ENCODE results near the gene NKAIN2. TPM values are rescaled to one million over a fixed set of nuclear protein-coding genes. Genes with fewer than 3 reads are reported as not detected.
A peak's percentile ranks its signal among the peaks of the same experiment; 100 is the strongest.

NKAIN2 gene
- total RNA-seq, 1 experiment from 2014 or later, result not detected

- peak in 1 of 2 experiments; percentile 51 for DNase-seq
- Histone ChIP-seq H3K4me3 (no peak overlapping the region), H3K4me1 (no peaks in the 10 kb centered on the region), H3K27ac (no peak overlapping the region), H3K27me3 (0 out of 2 replicates have a peak, but pooled peaks cover 3% of the 10 kb centered on the region), H3K36me3 (no peaks in the 10 kb centered on the region), H3K9me3 (replicated peaks) (no peaks in the 10 kb centered on the region)
These were observed 1067.2 kb downstream of the NKAIN2 start for GRCh38 chr6:124870611-124871459.

- Histone ChIP-seq H3K27ac (no peak overlapping the region), H3K36me3 (no peaks in the 10 kb centered on the region), H3K4me1 (no peaks in the 10 kb centered on the region), H3K9me3 (replicated peaks) (no peaks in the 10 kb centered on the region), H3K27me3 (no peaks in the 10 kb centered on the region), H3K4me3 (no peak overlapping the region)
- DNase-seq, result no peak
These were observed 1068.8 kb downstream of the NKAIN2 start for GRCh38 chr6:124872361-124873065.

DNA sequence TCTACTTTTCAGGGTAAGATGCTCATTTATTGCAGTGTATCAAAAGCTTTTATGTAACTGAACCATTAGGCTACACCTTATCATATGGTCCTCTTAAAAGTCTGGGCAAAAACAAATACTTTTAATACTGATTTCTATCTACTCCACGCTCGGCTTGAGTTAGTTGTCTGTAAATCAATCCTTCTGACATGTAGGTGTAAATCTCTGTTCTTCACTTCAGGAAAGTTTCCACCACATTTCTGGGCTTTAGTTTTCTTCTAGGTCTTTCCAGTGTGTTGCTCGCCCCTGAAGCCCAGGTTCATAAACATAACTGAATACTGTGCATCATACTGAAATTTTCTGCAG lies 1069.4 kb downstream of the NKAIN2 start:
- Histone ChIP-seq H3K27ac (no peak overlapping the region), H3K36me3 (no peaks in the 10 kb centered on the region), H3K9me3 (replicated peaks) (no peaks in the 10 kb centered on the region), H3K4me3 (no peak overlapping the region), H3K27me3 (no peaks in the 10 kb centered on the region), H3K4me1 (no peaks in the 10 kb centered on the region)
- DNase-seq, result no peak

Other genes with a start within 250 kb of the NKAIN2 start
- 0.02 TPM in 1 of 2 replicates, not detected in the other for gene TRDN, start 166.9 kb upstream of the NKAIN2 start, total RNA-seq (2014; rRNA removed; shearing (Covaris generic))

Data from SJCRH30 (cell line).